HepG2 (cell line): ENCODE results near the gene PELI3. TPM values are rescaled to one million over a fixed set of nuclear protein-coding genes. Genes with fewer than 3 reads are reported as not detected.

Experiments used
- ATAC-seq: fragments of 200-7000 bp; cut with Tn5 transposase; 3 replicates; pipeline ENCODE4 v1.9.1; 2020; ENCODE audit warnings: mild to moderate bottlenecking, moderate library complexity
- BruUV-seq: library from RNA; stranded (reverse); fragments of 400-500 nt; replicated peaks from 2 replicates; lab custom pipeline; 2021; lab: Mats Ljungman, UMichigan
- CTCF ChIA-PET: fragments of 300-600 bp; formaldehyde crosslinking; extraction: SDS; loops from one replicate; lab custom pipeline; 2021; ENCODE audit warnings: low total read pairs, inconsistent platforms, low intra/inter-chr PET ratio; lab: Yijun Ruan, JAX
- POLR2A ChIA-PET: fragments of 350-600 bp; sonication (Branson Sonifier 250); formaldehyde crosslinking; loops from one replicate; lab custom pipeline; 2020; ENCODE audit warnings: antibody characterized with exemption, inconsistent platforms; lab: Yijun Ruan, JAX
- DNase-seq: peaks from one replicate; pipeline ENCODE4 v3.0.0-alpha.2; 2015; ENCODE audit warnings: low spot score
- FAIRE-seq: peaks from 3 replicates; lab custom pipeline; 2011; peaks lifted over from hg19 to GRCh38; lab: Jason Lieb, UNC
- H2AFZ ChIP-seq: one replicate; pipeline ENCODE4 v1.6.1; 2011; ENCODE audit warnings: low read length, inconsistent platforms
- H3K27ac ChIP-seq: fragments of 300-600 bp; 3 replicates; pipeline ENCODE4 v1.8.0; 2011; ENCODE audit warnings: mixed run types, mild to moderate bottlenecking, mixed read lengths, low read length, inconsistent platforms; ENCODE audit not compliant: insufficient read depth; ENCODE audit errors: extremely low read length
- H3K27me3 ChIP-seq, 2 experiments: fragments of 200-600 bp in 1 of 2; 2 replicates in 1 of 2; 3 replicates in 1 of 2; pipeline versions ENCODE4 v1.6.0 to v1.8.0; 2011; ENCODE audit warnings: low read length in 2 of 2, mild to moderate bottlenecking in 2 of 2, moderate library complexity in 2 of 2, inconsistent platforms in 1 of 2; ENCODE audit not compliant: insufficient read depth in 2 of 2, control insufficient read depth in 1 of 2
- H3K36me3 ChIP-seq, 2 experiments: fragments of 200-600 bp in 1 of 2; replicated peaks in 1 of 2; 2 replicates in 1 of 2; 3 replicates in 1 of 2; pipeline versions ENCODE4 v1.5.1 to v1.8.0; 2011; ENCODE audit warnings: low read length in 2 of 2, inconsistent platforms in 1 of 2; ENCODE audit not compliant: insufficient read depth in 2 of 2, control insufficient read depth in 1 of 2
- H3K4me1 ChIP-seq: 2 replicates; pipeline ENCODE4 v1.5.1; 2012; ENCODE audit warnings: low read length, inconsistent platforms; ENCODE audit not compliant: insufficient read depth
- H3K4me2 ChIP-seq: 2 replicates; pipeline ENCODE4 v1.6.0; 2011; ENCODE audit warnings: low read depth, low read length, inconsistent platforms
- H3K4me3 ChIP-seq, 3 experiments: fragments of 200-600 bp in 1 of 3; sonication (generic), shearing (Covaris generic) in 1 of 3; replicated peaks in 1 of 3; 2 replicates each; pipeline ENCODE4 v1.5.1; 2011 to 2016; ENCODE audit warnings: low read length in 3 of 3, inconsistent platforms in 2 of 3, low read depth in 2 of 3, mild to moderate bottlenecking in 2 of 3, control low read depth in 1 of 3, mixed read lengths in 1 of 3; ENCODE audit not compliant: insufficient read depth in 1 of 3
- H3K79me2 ChIP-seq: one replicate; pipeline ENCODE4 v1.6.1; 2011; ENCODE audit warnings: low read length, inconsistent platforms; ENCODE audit not compliant: insufficient read depth
- H3K9ac ChIP-seq: 2 replicates; pipeline ENCODE4 v1.6.0; 2011; ENCODE audit warnings: mild to moderate bottlenecking, low read depth, low read length, inconsistent platforms; ENCODE audit not compliant: insufficient read depth
- H3K9me3 ChIP-seq: 2 replicates; pipeline ENCODE4 v1.5.1; 2012; ENCODE audit warnings: mild to moderate bottlenecking, low read length
- H4K20me1 ChIP-seq: 2 replicates; pipeline ENCODE4 v1.6.0; 2011; ENCODE audit warnings: inconsistent platforms, mild to moderate bottlenecking, low read length, moderate library complexity; ENCODE audit not compliant: insufficient read depth
- FOXJ3 ChIP-seq: sonication (generic); formaldehyde crosslinking; IDR thresholded peaks from 2 replicates; pipeline ENCODE4 v1.4.0; 2020; ENCODE audit warnings: missing genetic modification reagents, mild to moderate bottlenecking, borderline replicate concordance
- FOXO1 ChIP-seq: sonication (generic); formaldehyde crosslinking; IDR thresholded peaks from 2 replicates; pipeline ENCODE4 v1.4.0; 2020; ENCODE audit warnings: missing genetic modification reagents
- KAT8 ChIP-seq: IDR thresholded peaks from 2 replicates; pipeline ENCODE4 v1.6.1; 2016; ENCODE audit warnings: missing genetic modification reagents, missing compliant biosample characterization
- KLF16 ChIP-seq, 2 experiments: sonication (generic) in 1 of 2; formaldehyde crosslinking in 1 of 2; IDR thresholded peaks; 2 replicates each; pipeline versions ENCODE4 v1.6.1 to v1.8.0; 2016 to 2023; ENCODE audit warnings: missing genetic modification reagents in 2 of 2, missing compliant biosample characterization in 1 of 2
- MEIS1 ChIP-seq: sonication (generic); formaldehyde crosslinking; IDR thresholded peaks from 2 replicates; pipeline ENCODE4 v1.9.0; 2021; ENCODE audit warnings: mild to moderate bottlenecking, missing genetic modification reagents, moderate library complexity, borderline replicate concordance
- MXD4 ChIP-seq: IDR thresholded peaks from 2 replicates; pipeline ENCODE4 v1.6.1; 2016; ENCODE audit warnings: mild to moderate bottlenecking, missing biosample characterization, missing genetic modification reagents
- NR1H2 ChIP-seq: sonication (generic); formaldehyde crosslinking; IDR thresholded peaks from 2 replicates; pipeline ENCODE4 v1.8.1; 2022; ENCODE audit warnings: low read depth, missing genetic modification reagents, borderline replicate concordance
- PHF21A ChIP-seq: sonication (generic); formaldehyde crosslinking; IDR thresholded peaks from 2 replicates; pipeline ENCODE4 v1.5.0; 2020; ENCODE audit warnings: mild to moderate bottlenecking, missing genetic modification reagents
- SMC3 ChIP-seq: IDR thresholded peaks from 2 replicates; pipeline ENCODE4 v1.6.1; 2011; ENCODE audit warnings: low read length, improper control_type of control experiment
- SNAPC2 ChIP-seq: sonication (generic); formaldehyde crosslinking; IDR thresholded peaks from 2 replicates; pipeline ENCODE4 v1.8.1; 2022; ENCODE audit warnings: mild to moderate bottlenecking, missing genetic modification reagents
- ZNF446 ChIP-seq: sonication (generic); formaldehyde crosslinking; IDR thresholded peaks from 2 replicates; pipeline ENCODE4 v1.5.0; 2020; ENCODE audit warnings: mild to moderate bottlenecking, missing genetic modification reagents
- ZNF703 ChIP-seq: sonication (generic); formaldehyde crosslinking; IDR thresholded peaks from 2 replicates; pipeline ENCODE4 v1.5.1; 2020; ENCODE audit warnings: missing genetic modification reagents, mild to moderate bottlenecking, moderate library complexity, borderline replicate concordance
- WGBS: methylation state at CpG from one replicate; pipeline ENCODE4 v1.1.6; 2017; ENCODE audit warnings: low lambda C conversion rate; 5-methylcytosine and 5-hydroxymethylcytosine counted together
- in situ Hi-C: cut with HindIII; loops from 2 replicates; pipeline ENCODE4 v1.10.0; 2017; ENCODE audit warnings: low pct_unique_long_range_greater_than_20kb; ENCODE audit not compliant: extremely low pct_ligation_motif_present
- intact Hi-C: fragments of 100-400 bp; cut with micrococcal nuclease; formaldehyde crosslinking; loops from one replicate; pipeline ENCODE4 v1.10.0; 2022; ENCODE audit not compliant: unreplicated experiment
- polyA plus RNA-seq, 8 experiments: library from polyadenylated mRNA; depleted of rRNA in 3 of 8; stranded (reverse) in 7 of 8; unstranded in 1 of 8; fragments of >200 nt; fragmentation: Illumina TruSeq in 4 of 8; extraction: Trizol in 4 of 8; gene quantifications; 2 replicates each; pipeline versions ENCODE4 v1.2.1 to v1.2.3, GENCODE V29; 2011 to 2016; ENCODE audit warnings: low read depth in 4 of 8, missing spikeins in 1 of 8, mixed read lengths in 1 of 8; ENCODE audit not compliant: insufficient read depth in 1 of 8
- total RNA-seq, 5 experiments: library from RNA; depleted of rRNA; stranded (reverse); fragments of >200 nt; fragmentation: Illumina TruSeq; extraction: Trizol; gene quantifications; 2 replicates each; pipeline ENCODE4 v1.2.3, GENCODE V29; 2016; ENCODE audit warnings: low read depth in 1 of 5
- TF ChIP-seq, protein P1 (sequence below): sonication (generic); formaldehyde crosslinking; IDR thresholded peaks from 2 replicates; pipeline ENCODE4 v1.5.0; 2020; ENCODE audit warnings: mild to moderate bottlenecking, missing genetic modification reagents, moderate library complexity
- TF ChIP-seq, protein P2 (sequence below): sonication (generic); formaldehyde crosslinking; IDR thresholded peaks from 2 replicates; pipeline ENCODE4 v1.9.0; 2022; ENCODE audit warnings: missing genetic modification reagents, mild to moderate bottlenecking, borderline replicate concordance
- TF ChIP-seq, protein P3 (sequence below): sonication (generic); formaldehyde crosslinking; IDR thresholded peaks from 2 replicates; pipeline ENCODE4 v1.4.0; 2020; ENCODE audit warnings: missing genetic modification reagents, borderline replicate concordance
- TF ChIP-seq, protein P4 (sequence below): sonication (generic); formaldehyde crosslinking; IDR thresholded peaks from 2 replicates; pipeline ENCODE4 v1.4.0; 2020; ENCODE audit warnings: mild to moderate bottlenecking, missing genetic modification reagents, borderline replicate concordance

PELI3 gene
- total and polyA plus RNA-seq, 2 of the 13 experiments (the other 11 are each of a cell fraction or from before 2014, with no cell fraction given) = 2.0 to 4.0 TPM

DNA sequence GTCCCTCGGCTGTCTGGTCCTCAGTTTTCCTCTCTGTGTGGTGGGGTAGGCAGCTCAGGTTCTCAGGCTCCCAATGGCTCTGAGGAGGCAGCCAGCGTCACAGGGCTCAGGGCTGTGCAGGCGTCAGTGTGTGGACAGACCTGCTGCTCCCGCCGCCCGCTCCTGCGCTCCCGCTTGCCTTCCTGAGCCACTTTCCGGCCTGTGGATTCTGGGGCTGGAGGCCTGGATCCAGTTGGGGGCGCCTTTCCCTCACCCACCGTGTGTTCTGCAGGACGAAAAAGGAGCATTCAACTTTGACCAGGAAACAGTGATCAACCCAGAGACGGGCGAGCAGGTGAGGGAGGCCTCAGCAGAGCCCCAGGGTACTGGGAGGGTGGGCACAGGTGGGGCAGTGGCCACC is 28.2 kb downstream of the PELI3 start:
- Histone ChIP-seq H2AFZ (no peak overlapping the region), H3K27ac (no peak overlapping the region), H4K20me1 (no peaks in the 10 kb centered on the region), H3K79me2 (no peaks in the 10 kb centered on the region), H3K9ac (no peak overlapping the region), H3K4me3 (no peak overlapping the region), H3K36me3 (peaks cover 15 to 33% of the 10 kb centered on the region in 2 experiments; a peak in 4 of 5 replicates), H3K4me2 (no peak overlapping the region), H3K9me3 (no peaks in the 10 kb centered on the region), H3K4me1 (peaks cover 8% of the 10 kb centered on the region; the same call in 1 of the 2 replicates), H3K27me3 (no peaks in the 10 kb centered on the region)
- DNase-seq (no peak), ATAC-seq (peak; percentile 20), FAIRE-seq (no peak)
- ChIA-PET POLR2A (no interaction called here), CTCF (no interaction called here)
- intact Hi-C loops = no loop called here
- WGBS = 91% methylated on average over 13 of the region's 14 CpGs
- in situ Hi-C loops = no loop called here
- BruUV-seq = no TSS peak
- TF ChIP-seq, protein P1, sequence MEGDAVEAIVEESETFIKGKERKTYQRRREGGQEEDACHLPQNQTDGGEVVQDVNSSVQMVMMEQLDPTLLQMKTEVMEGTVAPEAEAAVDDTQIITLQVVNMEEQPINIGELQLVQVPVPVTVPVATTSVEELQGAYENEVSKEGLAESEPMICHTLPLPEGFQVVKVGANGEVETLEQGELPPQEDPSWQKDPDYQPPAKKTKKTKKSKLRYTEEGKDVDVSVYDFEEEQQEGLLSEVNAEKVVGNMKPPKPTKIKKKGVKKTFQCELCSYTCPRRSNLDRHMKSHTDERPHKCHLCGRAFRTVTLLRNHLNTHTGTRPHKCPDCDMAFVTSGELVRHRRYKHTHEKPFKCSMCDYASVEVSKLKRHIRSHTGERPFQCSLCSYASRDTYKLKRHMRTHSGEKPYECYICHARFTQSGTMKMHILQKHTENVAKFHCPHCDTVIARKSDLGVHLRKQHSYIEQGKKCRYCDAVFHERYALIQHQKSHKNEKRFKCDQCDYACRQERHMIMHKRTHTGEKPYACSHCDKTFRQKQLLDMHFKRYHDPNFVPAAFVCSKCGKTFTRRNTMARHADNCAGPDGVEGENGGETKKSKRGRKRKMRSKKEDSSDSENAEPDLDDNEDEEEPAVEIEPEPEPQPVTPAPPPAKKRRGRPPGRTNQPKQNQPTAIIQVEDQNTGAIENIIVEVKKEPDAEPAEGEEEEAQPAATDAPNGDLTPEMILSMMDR (CRISPR knock-in tag) = peak; percentile 53
- TF ChIP-seq ZNF703 = no peak
- no peak for TF ChIP-seq PHF21A (CRISPR knock-in tag)
- TF ChIP-seq SMC3 = no peak
- no peak for TF ChIP-seq SNAPC2 (CRISPR knock-in tag)
- TF ChIP-seq, protein P2, sequence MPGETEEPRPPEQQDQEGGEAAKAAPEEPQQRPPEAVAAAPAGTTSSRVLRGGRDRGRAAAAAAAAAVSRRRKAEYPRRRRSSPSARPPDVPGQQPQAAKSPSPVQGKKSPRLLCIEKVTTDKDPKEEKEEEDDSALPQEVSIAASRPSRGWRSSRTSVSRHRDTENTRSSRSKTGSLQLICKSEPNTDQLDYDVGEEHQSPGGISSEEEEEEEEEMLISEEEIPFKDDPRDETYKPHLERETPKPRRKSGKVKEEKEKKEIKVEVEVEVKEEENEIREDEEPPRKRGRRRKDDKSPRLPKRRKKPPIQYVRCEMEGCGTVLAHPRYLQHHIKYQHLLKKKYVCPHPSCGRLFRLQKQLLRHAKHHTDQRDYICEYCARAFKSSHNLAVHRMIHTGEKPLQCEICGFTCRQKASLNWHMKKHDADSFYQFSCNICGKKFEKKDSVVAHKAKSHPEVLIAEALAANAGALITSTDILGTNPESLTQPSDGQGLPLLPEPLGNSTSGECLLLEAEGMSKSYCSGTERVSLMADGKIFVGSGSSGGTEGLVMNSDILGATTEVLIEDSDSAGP (CRISPR knock-in tag) = no peak
- no peak for TF ChIP-seq KAT8 (CRISPR knock-in tag)
- no peak for TF ChIP-seq KLF16 (CRISPR knock-in tag; IDR thresholded peaks at IDR 0.05)
- no peak for TF ChIP-seq MEIS1
- TF ChIP-seq, protein P3, sequence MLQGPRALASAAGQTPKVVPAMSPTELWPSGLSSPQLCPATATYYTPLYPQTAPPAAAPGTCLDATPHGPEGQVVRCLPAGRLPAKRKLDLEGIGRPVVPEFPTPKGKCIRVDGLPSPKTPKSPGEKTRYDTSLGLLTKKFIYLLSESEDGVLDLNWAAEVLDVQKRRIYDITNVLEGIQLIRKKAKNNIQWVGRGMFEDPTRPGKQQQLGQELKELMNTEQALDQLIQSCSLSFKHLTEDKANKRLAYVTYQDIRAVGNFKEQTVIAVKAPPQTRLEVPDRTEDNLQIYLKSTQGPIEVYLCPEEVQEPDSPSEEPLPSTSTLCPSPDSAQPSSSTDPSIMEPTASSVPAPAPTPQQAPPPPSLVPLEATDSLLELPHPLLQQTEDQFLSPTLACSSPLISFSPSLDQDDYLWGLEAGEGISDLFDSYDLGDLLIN (CRISPR knock-in tag) = no peak
- no peak for TF ChIP-seq FOXJ3 (CRISPR knock-in tag)
- TF ChIP-seq NR1H2 (CRISPR knock-in tag) = no peak
- TF ChIP-seq FOXO1 (CRISPR knock-in tag) = no peak
- TF ChIP-seq MXD4 (CRISPR knock-in tag) = no peak
- TF ChIP-seq ZNF446 (CRISPR knock-in tag) = no peak
- TF ChIP-seq, protein P4, sequence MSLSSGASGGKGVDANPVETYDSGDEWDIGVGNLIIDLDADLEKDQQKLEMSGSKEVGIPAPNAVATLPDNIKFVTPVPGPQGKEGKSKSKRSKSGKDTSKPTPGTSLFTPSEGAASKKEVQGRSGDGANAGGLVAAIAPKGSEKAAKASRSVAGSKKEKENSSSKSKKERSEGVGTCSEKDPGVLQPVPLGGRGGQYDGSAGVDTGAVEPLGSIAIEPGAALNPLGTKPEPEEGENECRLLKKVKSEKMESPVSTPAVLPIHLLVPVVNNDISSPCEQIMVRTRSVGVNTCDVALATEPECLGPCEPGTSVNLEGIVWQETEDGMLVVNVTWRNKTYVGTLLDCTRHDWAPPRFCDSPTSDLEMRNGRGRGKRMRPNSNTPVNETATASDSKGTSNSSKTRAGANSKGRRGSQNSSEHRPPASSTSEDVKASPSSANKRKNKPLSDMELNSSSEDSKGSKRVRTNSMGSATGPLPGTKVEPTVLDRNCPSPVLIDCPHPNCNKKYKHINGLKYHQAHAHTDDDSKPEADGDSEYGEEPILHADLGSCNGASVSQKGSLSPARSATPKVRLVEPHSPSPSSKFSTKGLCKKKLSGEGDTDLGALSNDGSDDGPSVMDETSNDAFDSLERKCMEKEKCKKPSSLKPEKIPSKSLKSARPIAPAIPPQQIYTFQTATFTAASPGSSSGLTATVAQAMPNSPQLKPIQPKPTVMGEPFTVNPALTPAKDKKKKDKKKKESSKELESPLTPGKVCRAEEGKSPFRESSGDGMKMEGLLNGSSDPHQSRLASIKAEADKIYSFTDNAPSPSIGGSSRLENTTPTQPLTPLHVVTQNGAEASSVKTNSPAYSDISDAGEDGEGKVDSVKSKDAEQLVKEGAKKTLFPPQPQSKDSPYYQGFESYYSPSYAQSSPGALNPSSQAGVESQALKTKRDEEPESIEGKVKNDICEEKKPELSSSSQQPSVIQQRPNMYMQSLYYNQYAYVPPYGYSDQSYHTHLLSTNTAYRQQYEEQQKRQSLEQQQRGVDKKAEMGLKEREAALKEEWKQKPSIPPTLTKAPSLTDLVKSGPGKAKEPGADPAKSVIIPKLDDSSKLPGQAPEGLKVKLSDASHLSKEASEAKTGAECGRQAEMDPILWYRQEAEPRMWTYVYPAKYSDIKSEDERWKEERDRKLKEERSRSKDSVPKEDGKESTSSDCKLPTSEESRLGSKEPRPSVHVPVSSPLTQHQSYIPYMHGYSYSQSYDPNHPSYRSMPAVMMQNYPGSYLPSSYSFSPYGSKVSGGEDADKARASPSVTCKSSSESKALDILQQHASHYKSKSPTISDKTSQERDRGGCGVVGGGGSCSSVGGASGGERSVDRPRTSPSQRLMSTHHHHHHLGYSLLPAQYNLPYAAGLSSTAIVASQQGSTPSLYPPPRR (CRISPR knock-in tag) = no peak
